Neural cell (in vitro differentiated cells): ENCODE measurements around the gene PPP1R3G.

Source experiments
- CTCF ChIP-seq: fragments of 450-650 bp; IDR thresholded peaks from 2 replicates; pipeline ENCODE4 v1.5.1; 2014; ENCODE audit warnings: antibody characterized with exemption, mild to moderate bottlenecking, moderate library complexity; ENCODE audit not compliant: poor library complexity, severe bottlenecking
- EP300 ChIP-seq: fragments of 450-650 bp; conservative IDR thresholded peaks from 2 replicates; pipeline ENCODE4 v1.6.1; 2014; ENCODE audit warnings: antibody characterized with exemption, mild to moderate bottlenecking, moderate library complexity; ENCODE audit not compliant: poor library complexity, severe bottlenecking
- EZH2 ChIP-seq: fragments of 200-600, 300-800 bp; shearing (Covaris generic), sonication (generic); IDR thresholded peaks from 2 replicates; pipeline ENCODE4 v1.6.1; 2014; ENCODE audit warnings: antibody characterized with exemption, low read length, borderline replicate concordance, mild to moderate bottlenecking; ENCODE audit not compliant: insufficient read depth, poor library complexity, severe bottlenecking
- MXI1 ChIP-seq: fragments of 450-650 bp; conservative IDR thresholded peaks from 2 replicates; pipeline ENCODE4 v1.6.1; 2014; ENCODE audit warnings: antibody characterized with exemption, mild to moderate bottlenecking; ENCODE audit not compliant: poor library complexity, severe bottlenecking
- POLR2AphosphoS5 ChIP-seq: IDR thresholded peaks from 2 replicates; pipeline ENCODE4 v1.6.1; 2012
- RAD21 ChIP-seq: fragments of 450-650 bp; conservative IDR thresholded peaks from 2 replicates; pipeline ENCODE4 v1.6.1; 2014; ENCODE audit warnings: antibody characterized with exemption, mild to moderate bottlenecking, moderate library complexity
- SMC3 ChIP-seq: fragments of 450-650 bp; conservative IDR thresholded peaks from 2 replicates; pipeline ENCODE4 v1.6.1; 2014; ENCODE audit warnings: antibody characterized with exemption, mild to moderate bottlenecking, moderate library complexity; ENCODE audit not compliant: poor library complexity
- TAF1 ChIP-seq: IDR thresholded peaks from 2 replicates; pipeline ENCODE4 v1.6.1; 2012; ENCODE audit warnings: low read depth

- TF ChIP-seq CTCF = no peak
- no peak for TF ChIP-seq SMC3
- TF ChIP-seq TAF1 = no peak
- no peak for TF ChIP-seq RAD21
- TF ChIP-seq EP300 = no peak
- no peak for TF ChIP-seq MXI1
- no peak for TF ChIP-seq POLR2AphosphoS5
- TF ChIP-seq EZH2 = no peak
These were observed 2.4 kb upstream of the PPP1R3G start for GRCh38 chr6:5082487-5083306.
